Panc1 (cell line): Measurements from ENCODE around the gene LPGAT1.

Experiments used
- CTCF ChIP-seq: fragments of 450-650 bp; IDR thresholded peaks from 2 replicates; pipeline ENCODE4 v1.5.1; 2017; ENCODE audit warnings: mild to moderate bottlenecking
- POLR2AphosphoS5 ChIP-seq: IDR thresholded peaks from 2 replicates; pipeline ENCODE4 v1.6.1; 2012; ENCODE audit warnings: mild to moderate bottlenecking, low read depth, low read length, moderate library complexity

GRCh38 chr1:211865180-211865579, 34.6 kb upstream of the LPGAT1 start:
- TF ChIP-seq CTCF (no peak), POLR2AphosphoS5 (no peak)
